ENCODE results near the gene ILK.

GRCh38 chr11:6631361-6631890, 27.9 kb downstream of the ILK start:
- TF ChIP-seq CTCF (IDR thresholded peaks at IDR 0.05; ENCODE audit: extremely low read depth in 1 of 2, insufficient read depth in 1 of 2, low read depth in 1 of 2, low read length in 2 of 2): no peak
- TF ChIP-seq EZH2 (IDR thresholded peaks at IDR 0.05; ENCODE audit: borderline replicate concordance, low read depth, low read length, severe bottlenecking): no peak
- no peak for TF ChIP-seq POLR2AphosphoS5 (IDR thresholded peaks at IDR 0.05; ENCODE audit: insufficient read depth, low read depth, low read length)
- no peak for TF ChIP-seq POLR2A (IDR thresholded peaks at IDR 0.05; ENCODE audit: low read depth, low read length)
- TF ChIP-seq FOS (IDR thresholded peaks at IDR 0.05; ENCODE audit: borderline replicate concordance, insufficient read depth, low read length): no peak
- TF ChIP-seq JUN (IDR thresholded peaks at IDR 0.05; ENCODE audit: borderline replicate concordance, insufficient read depth, insufficient read length, low read depth): no peak

All from endothelial cell of umbilical vein (primary cell).